ENCODE results near the gene CNTNAP2. TPM values are rescaled to one million over a fixed set of nuclear protein-coding genes. Genes with fewer than 3 reads are reported as not detected.

CNTNAP2 gene
- total and polyA plus RNA-seq, 2 donors from 2014 or later = 0.06 to 0.13 TPM

- H3K4me1 ChIP-seq (ENCODE audit: control insufficient read depth in 2 of 3, insufficient read depth in 2 of 3, low read depth in 1 of 3, low read length in 3 of 3) = no peaks in the 10 kb centered on the region
- H3K9ac ChIP-seq (ENCODE audit: low read length in 3 of 3) = no peak overlapping the region
- TF ChIP-seq CTCF (IDR thresholded peaks at IDR 0.05; ENCODE audit: borderline replicate concordance, extremely low read depth, insufficient read depth) = no peak
- DNase-seq (no peak), FAIRE-seq (no peak)
- no peak overlapping the region for H3K4me3 ChIP-seq (ENCODE audit: low read length in 3 of 3)
- no peak overlapping the region for H3K27ac ChIP-seq (ENCODE audit: low read depth in 2 of 2, low read length in 2 of 2)
- no peaks in the 10 kb centered on the region for H3K27me3 ChIP-seq (ENCODE audit: control insufficient read depth, insufficient read depth, low read length)
- no peaks in the 10 kb centered on the region for H3K9me3 ChIP-seq (ENCODE audit: control insufficient read depth in 2 of 3, insufficient read depth in 1 of 3, low read length in 3 of 3)
- intact Hi-C loops (cut with DNase I) = no loop called here
- no peaks in the 10 kb centered on the region for H3K36me3 ChIP-seq (ENCODE audit: control insufficient read depth in 2 of 3, insufficient read depth in 3 of 3, low read length in 3 of 3)
Observed at GRCh38 chr7:146129997-146130396, 13.4 kb downstream of the CNTNAP2 start.

- no peak for FAIRE-seq
- Histone ChIP-seq H3K4me3 (ENCODE audit: low read length in 3 of 3) (no peak overlapping the region), H3K36me3 (ENCODE audit: control insufficient read depth in 2 of 3, insufficient read depth in 3 of 3, low read length in 3 of 3) (no peaks in the 10 kb centered on the region), H3K4me1 (ENCODE audit: control insufficient read depth in 2 of 3, insufficient read depth in 2 of 3, low read depth in 1 of 3, low read length in 3 of 3) (no peaks in the 10 kb centered on the region), H3K27ac (ENCODE audit: low read depth in 2 of 2, low read length in 2 of 2) (no peak overlapping the region), H3K27me3 (ENCODE audit: control insufficient read depth, insufficient read depth, low read length) (no peaks in the 10 kb centered on the region), H3K9me3 (ENCODE audit: control insufficient read depth in 2 of 3, insufficient read depth in 1 of 3, low read length in 3 of 3) (no peaks in the 10 kb centered on the region), H3K9ac (ENCODE audit: low read length in 3 of 3) (no peak overlapping the region)
- intact Hi-C loops (cut with DNase I) = no loop called here
- no peak for TF ChIP-seq CTCF (IDR thresholded peaks at IDR 0.05; ENCODE audit: borderline replicate concordance, extremely low read depth, insufficient read depth)
- no peak for DNase-seq
Observed at GRCh38 chr7:146131701-146132100, 15.1 kb downstream of the CNTNAP2 start.

- DNase-seq (no peak), FAIRE-seq (no peak)
- H3K27me3 ChIP-seq (ENCODE audit: control insufficient read depth, insufficient read depth, low read length) = no peaks in the 10 kb centered on the region
- no peaks in the 10 kb centered on the region for H3K9me3 ChIP-seq (ENCODE audit: control insufficient read depth in 2 of 3, insufficient read depth in 1 of 3, low read length in 3 of 3)
- intact Hi-C loops (cut with DNase I) = no loop called here
- no peaks in the 10 kb centered on the region for H3K4me1 ChIP-seq (ENCODE audit: control insufficient read depth in 2 of 3, insufficient read depth in 2 of 3, low read depth in 1 of 3, low read length in 3 of 3)
- H3K36me3 ChIP-seq (ENCODE audit: control insufficient read depth in 2 of 3, insufficient read depth in 3 of 3, low read length in 3 of 3) = no peaks in the 10 kb centered on the region
- TF ChIP-seq CTCF (IDR thresholded peaks at IDR 0.05; ENCODE audit: borderline replicate concordance, extremely low read depth, insufficient read depth) = no peak
- H3K4me3 ChIP-seq (ENCODE audit: low read length in 3 of 3) = no peak overlapping the region
- H3K27ac ChIP-seq (ENCODE audit: low read depth in 2 of 2, low read length in 2 of 2) = no peak overlapping the region
- H3K9ac ChIP-seq (ENCODE audit: low read length in 3 of 3) = no peak overlapping the region
Observed at GRCh38 chr7:146136357-146136875, 19.8 kb downstream of the CNTNAP2 start.

GRCh38 chr7:146138926-146139325 is 22.3 kb downstream of the CNTNAP2 start:
- Histone ChIP-seq H3K4me1 (ENCODE audit: control insufficient read depth in 2 of 3, insufficient read depth in 2 of 3, low read depth in 1 of 3, low read length in 3 of 3) (no peaks in the 10 kb centered on the region), H3K27me3 (ENCODE audit: control insufficient read depth, insufficient read depth, low read length) (no peaks in the 10 kb centered on the region), H3K4me3 (ENCODE audit: low read length in 3 of 3) (no peak overlapping the region), H3K27ac (ENCODE audit: low read depth in 2 of 2, low read length in 2 of 2) (no peak overlapping the region), H3K9ac (ENCODE audit: low read length in 3 of 3) (no peak overlapping the region), H3K36me3 (ENCODE audit: control insufficient read depth in 2 of 3, insufficient read depth in 3 of 3, low read length in 3 of 3) (no peaks in the 10 kb centered on the region), H3K9me3 (ENCODE audit: control insufficient read depth in 2 of 3, insufficient read depth in 1 of 3, low read length in 3 of 3) (no peaks in the 10 kb centered on the region)
- FAIRE-seq (no peak), DNase-seq (no peak)
- TF ChIP-seq CTCF (IDR thresholded peaks at IDR 0.05; ENCODE audit: borderline replicate concordance, extremely low read depth, insufficient read depth) = no peak
- intact Hi-C loops (cut with DNase I) = no loop called here
